GM04504 (cell line): ENCODE results near the gene OR51G2.

Experiments
- DNase-seq: peaks from one replicate; pipeline ENCODE4 v3.0.0-alpha.2; 2012; ENCODE audit warnings: low read depth

The OR51G2 gene

GRCh38 chr11:4863876-4864275 lies 55.3 kb downstream of the OR51G2 start:
- DNase-seq, result no peak
